RWPE2 (cell line): ENCODE results near the gene GGN.
A peak's percentile ranks its signal among the peaks of the same experiment; 100 is the strongest.

ENCODE experiments used
- ATAC-seq: fragments of 200-7000 bp; cut with Tn5 transposase; 3 replicates; pipeline ENCODE4 v1.9.1; 2021; ENCODE audit warnings: low read depth
- DNase-seq: peaks from one replicate; pipeline ENCODE4 v3.0.0-alpha.2; 2020; ENCODE audit warnings: low spot score
- H3K27ac ChIP-seq: fragments of 450-650 bp; 2 replicates; pipeline ENCODE4 v1.5.1; 2017; ENCODE audit warnings: mild to moderate bottlenecking; ENCODE audit not compliant: poor library complexity, severe bottlenecking
- H3K27me3 ChIP-seq: fragments of 250-450 bp; sonication (Bioruptor Pico); 2 replicates; pipeline ENCODE4 v1.5.1; 2021; ENCODE audit warnings: mild to moderate bottlenecking, moderate library complexity; ENCODE audit not compliant: insufficient read depth, poor library complexity, severe bottlenecking
- H3K36me3 ChIP-seq: fragments of 250-450 bp; sonication (Bioruptor Pico); 2 replicates; pipeline ENCODE4 v1.5.1; 2020; ENCODE audit warnings: low read depth, mild to moderate bottlenecking, moderate library complexity
- H3K4me1 ChIP-seq: fragments of 250-450 bp; sonication (Bioruptor Pico); 2 replicates; pipeline ENCODE4 v1.5.1; 2021; ENCODE audit warnings: mild to moderate bottlenecking, moderate library complexity; ENCODE audit not compliant: insufficient read depth, poor library complexity, severe bottlenecking
- H3K4me3 ChIP-seq: fragments of 250-450 bp; sonication (Bioruptor Pico); 2 replicates; pipeline ENCODE4 v1.5.1; 2021; ENCODE audit warnings: mild to moderate bottlenecking, moderate library complexity; ENCODE audit not compliant: severe bottlenecking
- H3K9me3 ChIP-seq: fragments of 250-450 bp; sonication (Bioruptor Pico); 2 replicates; pipeline ENCODE4 v1.5.1; 2021; ENCODE audit warnings: mild to moderate bottlenecking, moderate library complexity; ENCODE audit not compliant: severe bottlenecking
- CTCF ChIP-seq: fragments of 450-650 bp; IDR thresholded peaks from one replicate; pipeline ENCODE4 v1.5.1; 2017; ENCODE audit warnings: mild to moderate bottlenecking, moderate library complexity; ENCODE audit not compliant: poor library complexity, severe bottlenecking

The GGN gene

GRCh38 chr19:38389957-38390924, 2.4 kb upstream of the GGN start:
- Histone ChIP-seq H3K36me3 (peaks cover 13% of the 10 kb centered on the region), H3K27ac (peak overlapping the region; percentile 85), H3K4me1 (no peaks in the 10 kb centered on the region), H3K27me3 (no peaks in the 10 kb centered on the region), H3K9me3 (no peaks in the 10 kb centered on the region), H3K4me3 (no peak overlapping the region)
- no peak for ATAC-seq
- TF ChIP-seq CTCF = no peak
- DNase-seq = no peak

- Histone ChIP-seq H3K4me3 (peak overlapping the region; percentile 48), H3K4me1 (no peaks in the 10 kb centered on the region), H3K9me3 (no peaks in the 10 kb centered on the region), H3K27ac (peak overlapping the region; percentile 85), H3K36me3 (peaks cover 13% of the 10 kb centered on the region), H3K27me3 (no peaks in the 10 kb centered on the region)
- no peak for TF ChIP-seq CTCF
- DNase-seq (no peak), ATAC-seq (peak; percentile 24)
Observed at GRCh38 chr19:38389101-38389925, 1.5 kb upstream of the GGN start.

- Histone ChIP-seq H3K27me3 (no peaks in the 10 kb centered on the region), H3K27ac (peak within 1 kb of the TSS; percentile 85), H3K36me3 (peaks cover 13% of the 10 kb centered on the region), H3K9me3 (no peaks in the 10 kb centered on the region), H3K4me3 (peak within 1 kb of the TSS; percentile 48), H3K4me1 (no peaks in the 10 kb centered on the region)
- TF ChIP-seq CTCF = no peak
- ATAC-seq = peak; percentile 14
- no peak for DNase-seq
Observed at GRCh38 chr19:38388349-38389100, 691 bp upstream of the GGN start, which contains the start of gene SPRED3. SPRED3 (plus strand) TSS chr19:38388697; CDS start chr19:38390303, 1,606 bp downstream.

- peak overlapping the region; percentile 48 for H3K4me3 ChIP-seq
- no peak for ATAC-seq
- no peaks in the 10 kb centered on the region for H3K9me3 ChIP-seq
- DNase-seq = no peak
- H3K27ac ChIP-seq = peak overlapping the region; percentile 85
- no peaks in the 10 kb centered on the region for H3K27me3 ChIP-seq
- H3K36me3 ChIP-seq = peaks cover 12% of the 10 kb centered on the region
- TF ChIP-seq CTCF = no peak
- no peaks in the 10 kb centered on the region for H3K4me1 ChIP-seq
Observed at GRCh38 chr19:38386971-38387549, 774 bp downstream of the GGN start.
